SK-N-SH (cell line): ENCODE measurements around the gene OS9. TPM values are rescaled to one million over a fixed set of nuclear protein-coding genes. Genes with fewer than 3 reads are reported as not detected.

ENCODE experiments used
- CTCF ChIA-PET: fragments of 300-600, 350-600 bp; formaldehyde crosslinking; extraction: SDS; loops from one replicate; lab custom pipeline; 2021; lab: Yijun Ruan, JAX
- POLR2A ChIA-PET: fragments of 350-600 bp; sonication (Branson Sonifier 250); formaldehyde crosslinking; extraction: SDS; loops from one replicate; lab custom pipeline; 2020; ENCODE audit warnings: antibody characterized with exemption, inconsistent platforms; lab: Yijun Ruan, JAX
- DNase-seq: peaks from one replicate; pipeline ENCODE4 v3.0.0; 2012
- H2AFZ ChIP-seq: fragments of 200-600 bp; sonication (generic); 2 replicates; pipeline ENCODE4 v1.8.1; 2016; ENCODE audit warnings: antibody characterized with exemption, mild to moderate bottlenecking, low read depth
- H3F3A ChIP-seq: fragments of 200-600 bp; sonication (generic); replicated peaks from 2 replicates; pipeline ENCODE3; 2016; ENCODE audit warnings: antibody characterized with exemption, mild to moderate bottlenecking; ENCODE audit not compliant: insufficient read depth
- H3K27ac ChIP-seq, 2 experiments: fragments of 200-500 bp in 1 of 2; fragments of 200-600 bp in 1 of 2; sonication (Bioruptor generic) in 1 of 2; sonication (generic), shearing (Covaris generic) in 1 of 2; 2 replicates each; pipeline versions ENCODE4 v1.5.1 to v1.6.1; 2014 to 2016; ENCODE audit warnings: low read depth in 2 of 2, inconsistent platforms in 1 of 2, low read length in 1 of 2, mild to moderate bottlenecking in 1 of 2, mixed read lengths in 1 of 2
- H3K27me3 ChIP-seq: fragments of 200-600 bp; sonication (generic), shearing (Covaris generic); 2 replicates; pipeline ENCODE4 v1.6.1; 2016; ENCODE audit warnings: mixed run types; ENCODE audit not compliant: insufficient read depth
- H3K36me3 ChIP-seq, 2 experiments: fragments of 200-500 bp in 1 of 2; fragments of 200-600 bp in 1 of 2; sonication (Bioruptor generic) in 1 of 2; sonication (generic) in 1 of 2; replicated peaks in 1 of 2; 2 replicates each; pipeline versions ENCODE3 to v1.5.1; 2014 to 2016; ENCODE audit warnings: low read length in 1 of 2, mild to moderate bottlenecking in 1 of 2; ENCODE audit not compliant: insufficient read depth in 2 of 2, control insufficient read depth in 1 of 2
- H3K4me1 ChIP-seq, 2 experiments: fragments of 200-500 bp in 1 of 2; fragments of 200-600 bp in 1 of 2; sonication (Bioruptor generic) in 1 of 2; sonication (generic), shearing (Covaris generic) in 1 of 2; 2 replicates each; pipeline versions ENCODE4 v1.5.1 to v1.6.1; 2014 to 2016; ENCODE audit warnings: low read depth in 1 of 2, low read length in 1 of 2, mixed run types in 1 of 2; ENCODE audit not compliant: insufficient read depth in 2 of 2, control insufficient read depth in 1 of 2
- H3K4me2 ChIP-seq: fragments of 200-600 bp; sonication (generic), shearing (Covaris generic); 2 replicates; pipeline ENCODE4 v1.6.1; 2017; ENCODE audit warnings: mixed run types
- H3K4me3 ChIP-seq, 2 experiments: fragments of 200-500 bp in 1 of 2; fragments of 200-600 bp in 1 of 2; sonication (Bioruptor generic) in 1 of 2; sonication (generic), shearing (Covaris generic) in 1 of 2; 2 replicates each; pipeline versions ENCODE4 v1.5.1 to v1.8.1; 2014 to 2016; ENCODE audit warnings: low read depth in 2 of 2, inconsistent platforms in 1 of 2, low read length in 1 of 2, mild to moderate bottlenecking in 1 of 2, mixed read lengths in 1 of 2, moderate library complexity in 1 of 2
- H3K79me2 ChIP-seq: fragments of 200-600 bp; sonication (generic); 2 replicates; pipeline ENCODE4 v1.8.1; 2017; ENCODE audit warnings: mild to moderate bottlenecking; ENCODE audit not compliant: insufficient read depth
- H3K9ac ChIP-seq: fragments of 200-600 bp; sonication (generic); 2 replicates; pipeline ENCODE4 v1.6.1; 2017; ENCODE audit warnings: mixed run types
- H3K9me2 ChIP-seq: fragments of 200-600 bp; sonication (generic); 2 replicates; pipeline ENCODE4 v1.6.1; 2017; ENCODE audit warnings: mixed run types
- H3K9me3 ChIP-seq: fragments of 200-600 bp; sonication (generic); 2 replicates; pipeline ENCODE4 v1.6.1; 2017; ENCODE audit warnings: mixed run types, mild to moderate bottlenecking, moderate library complexity
- H4K20me1 ChIP-seq: fragments of 200-600 bp; sonication (generic); 2 replicates; pipeline ENCODE4 v1.6.1; 2017; ENCODE audit warnings: mild to moderate bottlenecking, mixed run types; ENCODE audit not compliant: insufficient read depth
- CHD2 ChIP-seq: fragments of 150-350 bp; IDR thresholded peaks from 2 replicates; pipeline ENCODE4 v1.6.1; 2018; ENCODE audit warnings: low read length; ENCODE audit not compliant: partially characterized antibody
- ELF1 ChIP-seq: IDR thresholded peaks from 2 replicates; pipeline ENCODE4 v1.4.0; 2012
- EZH2phosphoT487 ChIP-seq: fragments of 200-600 bp; sonication (generic); IDR thresholded peaks from 2 replicates; pipeline ENCODE4 v1.6.1; 2017; ENCODE audit warnings: low read depth, mixed run types, mild to moderate bottlenecking, antibody characterized with exemption, moderate library complexity, borderline replicate concordance
- FOSL2 ChIP-seq: IDR thresholded peaks from 2 replicates; pipeline ENCODE4 v1.4.0; 2012; ENCODE audit warnings: low read depth, mild to moderate bottlenecking, moderate library complexity, borderline replicate concordance
- GABPA ChIP-seq: IDR thresholded peaks from 2 replicates; pipeline ENCODE4 v1.4.0; 2012; ENCODE audit warnings: low read depth, mild to moderate bottlenecking
- GATA2 ChIP-seq: sonication (generic); formaldehyde crosslinking; IDR thresholded peaks from 2 replicates; pipeline ENCODE4 v1.5.0; 2020; ENCODE audit warnings: mild to moderate bottlenecking, missing genetic modification reagents
- JUND ChIP-seq: IDR thresholded peaks from 2 replicates; pipeline ENCODE4 v1.4.0; 2012
- MAX ChIP-seq: IDR thresholded peaks from 2 replicates; pipeline ENCODE4 v1.4.0; 2012; ENCODE audit warnings: low read depth
- NRF1 ChIP-seq: IDR thresholded peaks from 2 replicates; pipeline ENCODE4 v1.6.1; 2012; ENCODE audit warnings: low read depth, mild to moderate bottlenecking, low read length
- RAD21 ChIP-seq: IDR thresholded peaks from 2 replicates; pipeline ENCODE4 v1.6.1; 2012; ENCODE audit warnings: mild to moderate bottlenecking, low read length
- RCOR1 ChIP-seq: fragments of 150-350 bp; IDR thresholded peaks from 2 replicates; pipeline ENCODE4 v1.6.1; 2017; ENCODE audit warnings: antibody characterized with exemption, low read length
- RFX5 ChIP-seq: IDR thresholded peaks from 2 replicates; pipeline ENCODE4 v1.6.1; 2012; ENCODE audit warnings: mild to moderate bottlenecking, improper control_type of control experiment, low read length
- TEAD4 ChIP-seq: IDR thresholded peaks from 2 replicates; pipeline ENCODE4 v1.4.0; 2012; ENCODE audit warnings: mild to moderate bottlenecking, borderline replicate concordance; ENCODE audit not compliant: insufficient read depth
- USF2 ChIP-seq: fragments of 150-350 bp; IDR thresholded peaks from 2 replicates; pipeline ENCODE4 v1.6.1; 2017; ENCODE audit warnings: antibody characterized with exemption, low read length, low read depth, borderline replicate concordance
- YY1 ChIP-seq: IDR thresholded peaks from 2 replicates; pipeline ENCODE4 v1.4.0; 2012; ENCODE audit warnings: low read depth, mild to moderate bottlenecking
- WGBS: methylation state at CpG from one replicate; pipeline ENCODE4 v1.1.6; 2017; ENCODE audit warnings: low lambda C conversion rate; 5-methylcytosine and 5-hydroxymethylcytosine counted together
- polyA plus RNA-seq, 3 experiments: library from polyadenylated mRNA; depleted of rRNA; stranded (reverse); fragments of >200 nt; gene quantifications; 2 replicates each; pipeline ENCODE4 v1.2.3, GENCODE V29; 2012
- TF ChIP-seq, protein P1 (sequence below): IDR thresholded peaks from 2 replicates; pipeline ENCODE4 v1.6.1; 2012; ENCODE audit warnings: mild to moderate bottlenecking, low read depth, low read length, moderate library complexity
- TF ChIP-seq, protein P2 (sequence below): IDR thresholded peaks from 2 replicates; pipeline ENCODE4 v1.4.0; 2012; ENCODE audit warnings: low read depth, borderline replicate concordance

OS9 gene
- polyA plus RNA-seq, 1 of the 3 experiments (the other 2 are of a cell fraction): 280 TPM

GRCh38 chr12:57692500-57692899, 1.4 kb upstream of the OS9 start:
- peaks cover 0 to 7% of the 10 kb centered on the region in 2 experiments; a peak in 2 of 4 replicates for H3K4me1 ChIP-seq
- no peak overlapping the region for H3K27ac ChIP-seq
- ChIA-PET POLR2A (interaction anchor here (0.6 kb wide), 1 partner anchor 62 kb away, joined by 3 read pairs; no protein-coding TSS in a partner anchor), CTCF (interaction anchor here (0.6 to 3.4 kb wide), 15 partner anchors 13 to 1017 kb away, joined by 3 to 27 read pairs (median 5); partner anchors contain the start of gene B4GALNT1)
- H3K79me2 ChIP-seq: peaks cover 14% of the 10 kb centered on the region; the same call in 1 of the 2 replicates
- peaks cover 1% of the 10 kb centered on the region; the same call in 1 of the 2 replicates for H3K27me3 ChIP-seq
- H2AFZ ChIP-seq: no peak overlapping the region
- no peak for DNase-seq
- H3K9ac ChIP-seq: no peak overlapping the region
- WGBS: 84% methylated on average over 15 of the region's 15 CpGs
- H3F3A ChIP-seq: peaks cover 13% of the 10 kb centered on the region
- TF ChIP-seq RAD21: no peak
- TF ChIP-seq, protein P1, sequence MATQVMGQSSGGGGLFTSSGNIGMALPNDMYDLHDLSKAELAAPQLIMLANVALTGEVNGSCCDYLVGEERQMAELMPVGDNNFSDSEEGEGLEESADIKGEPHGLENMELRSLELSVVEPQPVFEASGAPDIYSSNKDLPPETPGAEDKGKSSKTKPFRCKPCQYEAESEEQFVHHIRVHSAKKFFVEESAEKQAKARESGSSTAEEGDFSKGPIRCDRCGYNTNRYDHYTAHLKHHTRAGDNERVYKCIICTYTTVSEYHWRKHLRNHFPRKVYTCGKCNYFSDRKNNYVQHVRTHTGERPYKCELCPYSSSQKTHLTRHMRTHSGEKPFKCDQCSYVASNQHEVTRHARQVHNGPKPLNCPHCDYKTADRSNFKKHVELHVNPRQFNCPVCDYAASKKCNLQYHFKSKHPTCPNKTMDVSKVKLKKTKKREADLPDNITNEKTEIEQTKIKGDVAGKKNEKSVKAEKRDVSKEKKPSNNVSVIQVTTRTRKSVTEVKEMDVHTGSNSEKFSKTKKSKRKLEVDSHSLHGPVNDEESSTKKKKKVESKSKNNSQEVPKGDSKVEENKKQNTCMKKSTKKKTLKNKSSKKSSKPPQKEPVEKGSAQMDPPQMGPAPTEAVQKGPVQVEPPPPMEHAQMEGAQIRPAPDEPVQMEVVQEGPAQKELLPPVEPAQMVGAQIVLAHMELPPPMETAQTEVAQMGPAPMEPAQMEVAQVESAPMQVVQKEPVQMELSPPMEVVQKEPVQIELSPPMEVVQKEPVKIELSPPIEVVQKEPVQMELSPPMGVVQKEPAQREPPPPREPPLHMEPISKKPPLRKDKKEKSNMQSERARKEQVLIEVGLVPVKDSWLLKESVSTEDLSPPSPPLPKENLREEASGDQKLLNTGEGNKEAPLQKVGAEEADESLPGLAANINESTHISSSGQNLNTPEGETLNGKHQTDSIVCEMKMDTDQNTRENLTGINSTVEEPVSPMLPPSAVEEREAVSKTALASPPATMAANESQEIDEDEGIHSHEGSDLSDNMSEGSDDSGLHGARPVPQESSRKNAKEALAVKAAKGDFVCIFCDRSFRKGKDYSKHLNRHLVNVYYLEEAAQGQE: no peak
- no peak for TF ChIP-seq TEAD4
- TF ChIP-seq GABPA: no peak
- no peak for TF ChIP-seq FOSL2
- TF ChIP-seq, protein P2, sequence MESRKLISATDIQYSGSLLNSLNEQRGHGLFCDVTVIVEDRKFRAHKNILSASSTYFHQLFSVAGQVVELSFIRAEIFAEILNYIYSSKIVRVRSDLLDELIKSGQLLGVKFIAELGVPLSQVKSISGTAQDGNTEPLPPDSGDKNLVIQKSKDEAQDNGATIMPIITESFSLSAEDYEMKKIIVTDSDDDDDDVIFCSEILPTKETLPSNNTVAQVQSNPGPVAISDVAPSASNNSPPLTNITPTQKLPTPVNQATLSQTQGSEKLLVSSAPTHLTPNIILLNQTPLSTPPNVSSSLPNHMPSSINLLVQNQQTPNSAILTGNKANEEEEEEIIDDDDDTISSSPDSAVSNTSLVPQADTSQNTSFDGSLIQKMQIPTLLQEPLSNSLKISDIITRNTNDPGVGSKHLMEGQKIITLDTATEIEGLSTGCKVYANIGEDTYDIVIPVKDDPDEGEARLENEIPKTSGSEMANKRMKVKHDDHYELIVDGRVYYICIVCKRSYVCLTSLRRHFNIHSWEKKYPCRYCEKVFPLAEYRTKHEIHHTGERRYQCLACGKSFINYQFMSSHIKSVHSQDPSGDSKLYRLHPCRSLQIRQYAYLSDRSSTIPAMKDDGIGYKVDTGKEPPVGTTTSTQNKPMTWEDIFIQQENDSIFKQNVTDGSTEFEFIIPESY: no peak
- no peak for TF ChIP-seq RCOR1
- no peak for TF ChIP-seq CHD2
- TF ChIP-seq YY1: no peak
- no peak for TF ChIP-seq JUND
- TF ChIP-seq NRF1: no peak
- no peak for TF ChIP-seq USF2
- no peak for TF ChIP-seq GATA2 (CRISPR knock-in tag)
- TF ChIP-seq EZH2phosphoT487: no peak
- TF ChIP-seq MAX: no peak
- TF ChIP-seq RFX5: no peak
- no peak for TF ChIP-seq ELF1
- H3K4me2 ChIP-seq: no peak overlapping the region
- peaks cover 12 to 16% of the 10 kb centered on the region in 2 experiments for H3K36me3 ChIP-seq
- no peaks in the 10 kb centered on the region for H3K9me3 ChIP-seq
- H3K4me3 ChIP-seq: no peak overlapping the region
- no peaks in the 10 kb centered on the region for H3K9me2 ChIP-seq
- H4K20me1 ChIP-seq: no peaks in the 10 kb centered on the region
